ENCODE results near the gene PCCA. TPM values are rescaled to one million over a fixed set of nuclear protein-coding genes. Genes with fewer than 3 reads are reported as not detected.

PCCA gene
- polyA plus RNA-seq, 1 of the 3 experiments (the other 2 are of a cell fraction), result 7.3 TPM

DNA sequence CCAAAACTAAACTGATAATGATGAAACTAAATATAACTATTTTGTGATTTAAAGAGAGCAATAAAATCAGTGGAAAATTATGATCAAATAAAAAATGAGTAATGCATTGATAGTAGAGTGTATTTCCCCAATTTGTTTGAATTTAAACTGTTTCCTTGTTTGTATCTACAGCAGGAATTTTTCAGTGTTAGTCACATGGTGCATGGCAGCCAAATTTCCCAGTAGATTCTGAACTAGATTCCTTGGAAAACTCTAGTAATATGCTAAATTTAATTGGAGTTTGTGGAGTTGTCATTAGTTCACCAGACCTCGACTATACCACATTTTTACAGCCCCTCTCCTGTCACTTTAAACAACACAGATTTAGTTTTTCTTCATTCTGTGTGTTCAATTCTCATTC, 156.2 kb downstream of the PCCA start (continued):
- TF ChIP-seq, protein P1, sequence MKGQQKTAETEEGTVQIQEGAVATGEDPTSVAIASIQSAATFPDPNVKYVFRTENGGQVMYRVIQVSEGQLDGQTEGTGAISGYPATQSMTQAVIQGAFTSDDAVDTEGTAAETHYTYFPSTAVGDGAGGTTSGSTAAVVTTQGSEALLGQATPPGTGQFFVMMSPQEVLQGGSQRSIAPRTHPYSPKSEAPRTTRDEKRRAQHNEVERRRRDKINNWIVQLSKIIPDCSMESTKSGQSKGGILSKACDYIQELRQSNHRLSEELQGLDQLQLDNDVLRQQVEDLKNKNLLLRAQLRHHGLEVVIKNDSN (IDR thresholded peaks at IDR 0.05; ENCODE audit: borderline replicate concordance, low read depth), result no peak
- TF ChIP-seq TEAD4 (IDR thresholded peaks at IDR 0.05; ENCODE audit: borderline replicate concordance, insufficient read depth) (no peak), GATA2 (CRISPR knock-in tag; IDR thresholded peaks at IDR 0.05) (no peak), TCF12 (IDR thresholded peaks at IDR 0.05) (no peak), FOSL2 (IDR thresholded peaks at IDR 0.05; ENCODE audit: borderline replicate concordance, low read depth) (no peak), JUND (IDR thresholded peaks at IDR 0.05) (no peak), ELF1 (IDR thresholded peaks at IDR 0.05) (no peak), CHD2 (IDR thresholded peaks at IDR 0.05; ENCODE audit: low read length, partially characterized antibody) (no peak), MEF2A (IDR thresholded peaks at IDR 0.05; ENCODE audit: borderline replicate concordance, low read depth) (no peak)
- TF ChIP-seq, protein P2, sequence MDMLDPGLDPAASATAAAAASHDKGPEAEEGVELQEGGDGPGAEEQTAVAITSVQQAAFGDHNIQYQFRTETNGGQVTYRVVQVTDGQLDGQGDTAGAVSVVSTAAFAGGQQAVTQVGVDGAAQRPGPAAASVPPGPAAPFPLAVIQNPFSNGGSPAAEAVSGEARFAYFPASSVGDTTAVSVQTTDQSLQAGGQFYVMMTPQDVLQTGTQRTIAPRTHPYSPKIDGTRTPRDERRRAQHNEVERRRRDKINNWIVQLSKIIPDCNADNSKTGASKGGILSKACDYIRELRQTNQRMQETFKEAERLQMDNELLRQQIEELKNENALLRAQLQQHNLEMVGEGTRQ (IDR thresholded peaks at IDR 0.05; ENCODE audit: borderline replicate concordance, low read depth, low read length), result no peak
- TF ChIP-seq, protein P3, sequence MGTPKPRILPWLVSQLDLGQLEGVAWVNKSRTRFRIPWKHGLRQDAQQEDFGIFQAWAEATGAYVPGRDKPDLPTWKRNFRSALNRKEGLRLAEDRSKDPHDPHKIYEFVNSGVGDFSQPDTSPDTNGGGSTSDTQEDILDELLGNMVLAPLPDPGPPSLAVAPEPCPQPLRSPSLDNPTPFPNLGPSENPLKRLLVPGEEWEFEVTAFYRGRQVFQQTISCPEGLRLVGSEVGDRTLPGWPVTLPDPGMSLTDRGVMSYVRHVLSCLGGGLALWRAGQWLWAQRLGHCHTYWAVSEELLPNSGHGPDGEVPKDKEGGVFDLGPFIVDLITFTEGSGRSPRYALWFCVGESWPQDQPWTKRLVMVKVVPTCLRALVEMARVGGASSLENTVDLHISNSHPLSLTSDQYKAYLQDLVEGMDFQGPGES (IDR thresholded peaks at IDR 0.05; ENCODE audit: low read depth, low read length), result no peak

DNA sequence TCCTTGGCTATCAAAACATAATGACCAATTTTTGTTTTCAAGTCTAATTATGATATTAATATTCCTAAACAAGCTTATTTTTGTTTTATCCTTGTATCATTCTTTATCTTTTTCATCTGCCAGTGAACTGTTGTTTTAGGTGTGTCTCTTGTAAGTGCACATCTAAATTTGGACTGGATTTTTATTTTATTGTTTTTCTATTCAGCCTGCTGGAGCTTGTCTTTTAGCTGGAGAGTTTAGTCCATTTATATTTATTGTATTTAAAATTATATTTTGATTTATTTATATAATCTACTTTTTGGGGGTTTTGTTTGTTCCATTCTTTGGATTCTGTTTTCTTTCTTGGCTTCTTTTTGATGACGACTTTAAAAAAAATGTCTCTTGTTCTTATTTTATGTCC, 159.0 kb downstream of the PCCA start:
- WGBS (ENCODE audit: low lambda C conversion rate), result 97% methylated on average over 1 of the region's 1 CpG
- H3K4me1 ChIP-seq (ENCODE audit: control insufficient read depth in 1 of 2, insufficient read depth in 2 of 2, low read depth in 1 of 2, low read length in 1 of 2), result no peaks in the 10 kb centered on the region
- no peak overlapping the region for H3K4me3 ChIP-seq (ENCODE audit: low read depth in 2 of 2, low read length in 1 of 2)
- TF ChIP-seq, protein P4, sequence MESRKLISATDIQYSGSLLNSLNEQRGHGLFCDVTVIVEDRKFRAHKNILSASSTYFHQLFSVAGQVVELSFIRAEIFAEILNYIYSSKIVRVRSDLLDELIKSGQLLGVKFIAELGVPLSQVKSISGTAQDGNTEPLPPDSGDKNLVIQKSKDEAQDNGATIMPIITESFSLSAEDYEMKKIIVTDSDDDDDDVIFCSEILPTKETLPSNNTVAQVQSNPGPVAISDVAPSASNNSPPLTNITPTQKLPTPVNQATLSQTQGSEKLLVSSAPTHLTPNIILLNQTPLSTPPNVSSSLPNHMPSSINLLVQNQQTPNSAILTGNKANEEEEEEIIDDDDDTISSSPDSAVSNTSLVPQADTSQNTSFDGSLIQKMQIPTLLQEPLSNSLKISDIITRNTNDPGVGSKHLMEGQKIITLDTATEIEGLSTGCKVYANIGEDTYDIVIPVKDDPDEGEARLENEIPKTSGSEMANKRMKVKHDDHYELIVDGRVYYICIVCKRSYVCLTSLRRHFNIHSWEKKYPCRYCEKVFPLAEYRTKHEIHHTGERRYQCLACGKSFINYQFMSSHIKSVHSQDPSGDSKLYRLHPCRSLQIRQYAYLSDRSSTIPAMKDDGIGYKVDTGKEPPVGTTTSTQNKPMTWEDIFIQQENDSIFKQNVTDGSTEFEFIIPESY (IDR thresholded peaks at IDR 0.05; ENCODE audit: borderline replicate concordance, low read depth), result no peak
- TF ChIP-seq TCF12 (IDR thresholded peaks at IDR 0.05) (no peak), CHD2 (IDR thresholded peaks at IDR 0.05; ENCODE audit: low read length, partially characterized antibody) (no peak), FOXM1 (IDR thresholded peaks at IDR 0.05; ENCODE audit: low read depth) (no peak), SIN3A (IDR thresholded peaks at IDR 0.05; ENCODE audit: borderline replicate concordance, low read depth, low read length) (no peak), MEF2A (IDR thresholded peaks at IDR 0.05; ENCODE audit: borderline replicate concordance, low read depth) (no peak)
- TF ChIP-seq, protein P2 (IDR thresholded peaks at IDR 0.05; ENCODE audit: borderline replicate concordance, low read depth, low read length), result no peak
- TF ChIP-seq, protein P5, sequence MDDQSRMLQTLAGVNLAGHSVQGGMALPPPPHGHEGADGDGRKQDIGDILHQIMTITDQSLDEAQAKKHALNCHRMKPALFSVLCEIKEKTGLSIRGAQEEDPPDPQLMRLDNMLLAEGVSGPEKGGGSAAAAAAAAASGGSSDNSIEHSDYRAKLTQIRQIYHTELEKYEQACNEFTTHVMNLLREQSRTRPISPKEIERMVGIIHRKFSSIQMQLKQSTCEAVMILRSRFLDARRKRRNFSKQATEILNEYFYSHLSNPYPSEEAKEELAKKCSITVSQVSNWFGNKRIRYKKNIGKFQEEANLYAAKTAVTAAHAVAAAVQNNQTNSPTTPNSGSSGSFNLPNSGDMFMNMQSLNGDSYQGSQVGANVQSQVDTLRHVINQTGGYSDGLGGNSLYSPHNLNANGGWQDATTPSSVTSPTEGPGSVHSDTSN (IDR thresholded peaks at IDR 0.05), result no peak
- POLR2A ChIA-PET, result interaction anchor here (0.7 kb wide), 1 partner anchor 44 kb away, joined by 5 read pairs; no protein-coding TSS in a partner anchor
- H3K4me2 ChIP-seq, result no peak overlapping the region
- no peaks in the 10 kb centered on the region for H4K20me1 ChIP-seq (ENCODE audit: insufficient read depth)
- H3K27ac ChIP-seq (ENCODE audit: low read depth in 2 of 2, low read length in 1 of 2), result no peak overlapping the region
- no peaks in the 10 kb centered on the region for H3K79me2 ChIP-seq (ENCODE audit: insufficient read depth)
- no peak overlapping the region for H3K9ac ChIP-seq
- no peak overlapping the region for H2AFZ ChIP-seq (ENCODE audit: low read depth)
- CTCF ChIA-PET, result interaction anchor here (1.0 kb wide), 2 partner anchors 13 to 590 kb away, joined by 3 read pairs; no protein-coding TSS in a partner anchor
- peaks cover 16% of the 10 kb centered on the region for H3K9me3 ChIP-seq
- no peak for DNase-seq
- H3K9me2 ChIP-seq, result no peaks in the 10 kb centered on the region
- H3K27me3 ChIP-seq (ENCODE audit: insufficient read depth), result no peaks in the 10 kb centered on the region
- H3K36me3 ChIP-seq (replicated peaks in 1 of 2; ENCODE audit: control insufficient read depth in 1 of 2, insufficient read depth in 2 of 2, low read length in 1 of 2), result peaks cover 0 to 26% of the 10 kb centered on the region in 2 experiments
- peaks cover 5% of the 10 kb centered on the region for H3F3A ChIP-seq (replicated peaks; ENCODE audit: insufficient read depth)
